Small intestine (tissue), 7 donors: ENCODE results near the gene TRIM50. TPM values are rescaled to one million over a fixed set of nuclear protein-coding genes. Genes with fewer than 3 reads are reported as not detected.
"Not testable (repeated sequence)": the region's sequence is repeated elsewhere in the genome, so short reads cannot be mapped to it uniquely, and the experiment has no call there.

ENCODE experiments used
- DNase-seq, 2 donors: peaks; one replicate each; pipeline versions ENCODE4 v3.0.0 to v3.0.0-alpha.2; 2013
- FAIRE-seq: peaks from 2 replicates; lab custom pipeline; 2012; peaks lifted over from hg19 to GRCh38; lab: Jason Lieb, UNC
- H3K27ac ChIP-seq, 3 donors: one replicate each; pipeline ENCODE4 v1.5.1; 2013; ENCODE audit warnings: low read length in 2 of 3, mild to moderate bottlenecking in 2 of 3, control low read depth in 1 of 3, inconsistent platforms in 1 of 3, low read depth in 1 of 3, moderate library complexity in 1 of 3
- H3K27me3 ChIP-seq, 3 donors: one replicate each; pipeline ENCODE4 v1.6.1; 2013; ENCODE audit warnings: low read length in 3 of 3, inconsistent platforms in 1 of 3; ENCODE audit not compliant: control insufficient read depth in 3 of 3, insufficient read depth in 3 of 3
- H3K36me3 ChIP-seq, 3 donors: one replicate each; pipeline ENCODE4 v1.6.1; 2013; ENCODE audit warnings: low read length in 3 of 3, inconsistent platforms in 1 of 3, low read depth in 1 of 3, mild to moderate bottlenecking in 1 of 3, moderate library complexity in 1 of 3; ENCODE audit not compliant: control insufficient read depth in 3 of 3, insufficient read depth in 2 of 3
- H3K4me1 ChIP-seq, 3 donors: one replicate each; pipeline ENCODE4 v1.6.1; 2013; ENCODE audit warnings: low read length in 2 of 3, inconsistent platforms in 1 of 3, low read depth in 1 of 3, mild to moderate bottlenecking in 1 of 3, moderate library complexity in 1 of 3; ENCODE audit not compliant: control insufficient read depth in 3 of 3, insufficient read depth in 2 of 3
- H3K4me3 ChIP-seq, 3 donors: one replicate each; pipeline ENCODE4 v1.5.1; 2013; ENCODE audit warnings: low read length in 3 of 3, control low read depth in 1 of 3, inconsistent platforms in 1 of 3, low read depth in 1 of 3, mild to moderate bottlenecking in 1 of 3, moderate library complexity in 1 of 3
- H3K9me3 ChIP-seq, 2 donors: one replicate each; pipeline ENCODE4 v1.6.1; 2013; ENCODE audit warnings: low read depth in 1 of 2, low read length in 1 of 2; ENCODE audit not compliant: control insufficient read depth in 2 of 2, insufficient read depth in 1 of 2
- WGBS, 3 donors: extraction: QIAGEN DNeasy Blood & Tissue Kit; methylation state at CpG; one replicate each; pipeline ENCODE4 v1.1.7; 2013; 5-methylcytosine and 5-hydroxymethylcytosine counted together
- polyA plus RNA-seq, 4 donors: library from polyadenylated mRNA; stranded (reverse) in 3 of 4; unstranded in 1 of 4; fragments of 200-250 nt in 3 of 4; fragments of 120-200 nt in 1 of 4; gene quantifications; one replicate each; pipeline versions ENCODE4 v1.2.1 to v1.2.3, GENCODE V29; 2013
- donor health status: healthy with polysubstance abuse.
- donor health status: control.
- donor health status: control.
- donor health status: Bipolar disorder and iron deficiency.
- donor health status: healthy.

TRIM50 gene
- polyA plus RNA-seq, 4 donors, result 0.27 to 2.1 (median 0.54) TPM; not detected in 1

DNA sequence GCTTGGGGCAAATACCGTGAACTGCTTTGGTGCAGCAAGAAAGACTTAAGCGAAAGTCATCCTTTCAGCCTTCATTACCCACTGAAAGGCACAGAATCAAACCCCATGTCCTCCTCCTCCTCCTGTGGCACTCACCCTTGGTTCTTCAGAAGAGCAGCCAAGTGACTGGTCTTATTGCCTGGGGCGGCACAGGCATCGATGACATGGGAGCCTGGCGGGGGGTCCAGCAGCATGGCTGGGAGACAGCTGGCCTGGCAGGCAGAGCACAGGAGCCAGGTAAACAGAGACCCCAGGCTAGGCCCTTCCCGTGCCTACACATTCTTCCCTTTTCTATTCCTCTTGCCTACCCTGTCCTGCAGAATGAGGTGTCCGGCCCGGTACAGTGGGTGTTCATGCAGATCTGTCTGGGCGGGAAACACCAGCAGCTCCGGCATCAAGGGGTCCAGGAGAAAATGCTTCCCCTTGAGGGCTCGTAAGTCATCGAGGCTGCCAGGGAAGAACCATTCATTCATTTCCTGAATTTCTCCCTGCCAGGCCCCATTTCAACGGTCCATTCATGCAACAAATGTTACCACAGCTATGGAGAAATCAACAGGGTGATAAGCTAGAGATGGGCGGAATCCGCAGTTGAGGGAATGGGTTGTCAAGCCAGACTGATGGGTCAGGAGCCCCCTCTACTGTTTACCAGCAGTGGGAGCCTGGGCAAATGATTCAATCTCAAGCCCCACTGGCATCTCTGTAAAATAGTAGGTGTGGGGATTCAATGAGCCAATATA is 23.1 kb downstream of the TRIM50 start:
- not testable (repeated sequence) for H3K27ac ChIP-seq, H3K9me3 ChIP-seq, H3K4me3 ChIP-seq, FAIRE-seq, H3K27me3 ChIP-seq, DNase-seq
- H3K4me1 ChIP-seq, result peaks cover 0 to 13% (median 0%) of the 10 kb centered on the region in 3 donors
- peaks cover 3 to 33% (median 4%) of the 10 kb centered on the region in 3 donors for H3K36me3 ChIP-seq
- 89 to 95% (median 91%) methylated on average over 11 to 12 of the region's 15 CpGs for WGBS, 3 donors

GRCh38 chr7:73304071-73304470 is 23.8 kb downstream of the TRIM50 start:
- peaks cover 0 to 11% (median 0%) of the 10 kb centered on the region in 3 donors for H3K4me1 ChIP-seq
- DNase-seq (no peak), FAIRE-seq (no peak)
- H3K27ac ChIP-seq, result no peak overlapping the region
- no peaks in the 10 kb centered on the region for H3K9me3 ChIP-seq
- no peak overlapping the region for H3K4me3 ChIP-seq
- H3K36me3 ChIP-seq, result peaks cover 3 to 33% (median 4%) of the 10 kb centered on the region in 3 donors
- WGBS, 3 donors, result 95 to 96% (median 96%) methylated on average over 14 of the region's 14 CpGs
- no peaks in the 10 kb centered on the region for H3K27me3 ChIP-seq

- H3K27me3 ChIP-seq, result no peaks in the 10 kb centered on the region
- FAIRE-seq, result no peak
- 90 to 94% (median 91%) methylated on average over 24 to 26 of the region's 26 CpGs for whole genome bisulfite sequencing, 3 donors
Measured at GRCh38 chr7:73303546-73303945, 24.3 kb downstream of the TRIM50 start.

DNA sequence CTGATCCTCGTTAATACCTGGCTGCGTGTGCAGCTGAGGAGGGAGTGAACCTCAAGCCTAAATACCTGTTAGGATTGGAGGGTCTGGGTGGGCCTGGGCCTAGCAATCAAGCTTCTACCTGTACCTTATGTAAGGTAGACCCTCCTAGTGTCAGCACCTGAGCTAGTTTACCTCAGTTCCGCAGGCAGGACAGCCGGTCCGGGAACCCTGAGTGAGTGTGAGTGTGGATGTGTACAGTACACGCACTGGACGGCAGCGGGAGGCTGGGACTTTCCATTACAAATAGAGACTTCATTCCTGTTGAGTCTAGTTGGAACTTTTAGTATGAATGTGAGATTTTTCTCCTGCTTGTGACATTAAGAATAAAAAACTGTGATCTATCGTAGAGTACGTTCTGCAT is 25.0 kb downstream of the TRIM50 start:
- H3K27ac ChIP-seq, FAIRE-seq, H3K9me3 ChIP-seq, DNase-seq, H3K4me3 ChIP-seq, H3K27me3 ChIP-seq, H3K4me1 ChIP-seq: not testable (repeated sequence)
- H3K36me3 ChIP-seq, result peaks cover 3 to 33% (median 4%) of the 10 kb centered on the region in 3 donors
- 92 to 96% (median 95%) methylated on average over 9 to 10 of the region's 10 CpGs for WGBS, 3 donors

More at GRCh38 chr7:73303546-73303945, 24.3 kb downstream of the TRIM50 start:
- DNase-seq, result no peak
- H3K4me3 ChIP-seq, result no peak overlapping the region
- H3K9me3 ChIP-seq, result no peaks in the 10 kb centered on the region
- no peak overlapping the region for H3K27ac ChIP-seq
- H3K4me1 ChIP-seq, result peaks cover 0 to 8% (median 0%) of the 10 kb centered on the region in 3 donors
- H3K36me3 ChIP-seq, result peaks cover 3 to 33% (median 4%) of the 10 kb centered on the region in 3 donors

- DNase-seq, H3K27ac ChIP-seq, H3K9me3 ChIP-seq, FAIRE-seq, H3K27me3 ChIP-seq, H3K4me3 ChIP-seq, H3K4me1 ChIP-seq: not testable (repeated sequence)
- WGBS, 3 donors, result 84 to 90% (median 86%) methylated on average over 5 to 10 of the region's 14 CpGs
- H3K36me3 ChIP-seq, result peaks cover 3 to 27% (median 4%) of the 10 kb centered on the region in 3 donors
Measured at GRCh38 chr7:73301108-73301507, 26.8 kb downstream of the TRIM50 start.

- not testable (repeated sequence) for H3K27ac ChIP-seq, H3K4me3 ChIP-seq, H3K4me1 ChIP-seq, H3K27me3 ChIP-seq, FAIRE-seq, H3K9me3 ChIP-seq, DNase-seq
- H3K36me3 ChIP-seq, result peaks cover 0 to 19% (median 3%) of the 10 kb centered on the region in 3 donors
- 55 to 67% (median 62%) methylated on average over 6 to 8 of the region's 12 CpGs for WGBS, 3 donors
Measured at GRCh38 chr7:73299812-73300211, 28.1 kb downstream of the TRIM50 start.

DNA sequence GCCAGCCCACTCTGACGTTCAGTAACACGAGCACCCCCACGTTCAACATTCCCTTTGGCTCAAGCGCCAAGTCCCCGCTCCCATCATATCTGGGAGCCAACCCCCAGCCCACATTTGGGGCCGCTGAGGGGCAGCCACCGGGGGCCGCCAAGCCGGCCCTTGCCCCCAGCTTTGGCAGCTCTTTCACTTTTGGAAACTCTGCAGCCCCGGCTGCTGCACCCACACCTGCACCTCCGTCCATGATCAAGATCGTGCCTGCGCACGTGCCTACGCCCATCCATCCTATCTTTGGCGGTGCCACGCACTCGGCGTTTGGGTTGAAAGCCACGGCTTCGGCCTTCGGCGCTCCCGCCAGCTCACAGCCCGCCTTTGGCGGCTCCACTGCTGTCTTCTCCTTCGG is 30.2 kb downstream of the TRIM50 start:
- H3K27me3 ChIP-seq, H3K36me3 ChIP-seq, H3K9me3 ChIP-seq, DNase-seq, H3K27ac ChIP-seq, H3K4me3 ChIP-seq, FAIRE-seq, H3K4me1 ChIP-seq: not testable (repeated sequence)
- 90 to 96% (median 93%) methylated on average over 19 to 27 of the region's 27 CpGs for WGBS, 3 donors

DNA sequence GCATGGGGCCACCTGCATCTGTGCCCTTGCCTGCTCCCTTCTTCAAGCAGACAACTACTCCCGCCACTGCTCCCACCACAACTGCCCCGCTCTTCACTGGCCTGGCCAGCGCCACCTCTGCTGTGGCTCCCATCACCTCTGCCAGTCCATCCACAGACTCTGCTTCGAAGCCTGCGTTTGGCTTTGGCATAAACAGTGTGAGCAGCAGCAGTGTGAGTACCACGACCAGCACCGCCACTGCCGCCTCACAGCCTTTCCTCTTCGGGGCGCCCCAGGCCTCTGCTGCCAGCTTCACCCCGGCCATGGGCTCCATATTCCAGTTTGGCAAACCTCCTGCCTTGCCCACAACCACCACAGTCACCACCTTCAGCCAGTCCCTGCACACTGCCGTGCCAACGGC is 30.6 kb downstream of the TRIM50 start:
- H3K9me3 ChIP-seq, FAIRE-seq, H3K36me3 ChIP-seq, H3K27me3 ChIP-seq, H3K4me3 ChIP-seq, H3K27ac ChIP-seq, H3K4me1 ChIP-seq, DNase-seq: not testable (repeated sequence)
- no CpG with 5 or more reads among the region's 13 CpGs for WGBS, 3 donors
